ENCODE measurements around the gene SYNGAP1.

SYNGAP1 gene

DNA sequence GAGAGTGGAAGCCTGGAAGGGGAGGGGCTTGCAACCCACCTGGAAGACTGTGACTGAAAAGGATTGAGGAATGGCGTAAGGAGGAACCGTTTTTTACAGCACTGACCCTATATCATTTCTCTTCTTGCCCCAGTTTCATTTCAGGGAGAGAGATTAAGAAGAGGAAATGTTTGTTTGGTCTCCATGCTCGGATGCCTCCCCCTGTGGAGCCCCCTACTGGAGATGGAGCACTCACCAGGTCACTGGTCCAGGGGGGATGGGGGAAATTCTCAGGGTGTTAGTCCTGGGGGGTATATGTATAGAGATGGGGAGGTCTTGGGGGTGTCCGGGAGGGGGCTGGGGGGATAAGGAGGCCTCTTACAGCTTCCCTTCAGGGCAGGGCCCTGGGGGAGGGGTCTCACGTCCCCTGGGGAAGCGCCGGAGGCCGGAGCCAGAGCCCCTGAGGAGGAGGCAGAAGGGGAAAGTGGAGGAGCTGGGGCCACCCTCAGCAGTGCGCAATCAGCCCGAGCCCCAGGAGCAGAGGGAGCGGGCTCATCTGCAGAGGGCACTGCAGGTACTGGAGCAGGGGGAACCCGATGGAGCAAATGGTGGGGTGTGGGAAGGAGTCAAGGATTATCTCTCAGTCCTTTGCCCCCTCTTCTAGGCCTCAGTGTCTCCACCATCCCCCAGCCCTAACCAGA, 5.1 kb upstream of the SYNGAP1 start:
- TF ChIP-seq ZFX (IDR thresholded peaks at IDR 0.05): no peak
- TF ChIP-seq, protein P1, sequence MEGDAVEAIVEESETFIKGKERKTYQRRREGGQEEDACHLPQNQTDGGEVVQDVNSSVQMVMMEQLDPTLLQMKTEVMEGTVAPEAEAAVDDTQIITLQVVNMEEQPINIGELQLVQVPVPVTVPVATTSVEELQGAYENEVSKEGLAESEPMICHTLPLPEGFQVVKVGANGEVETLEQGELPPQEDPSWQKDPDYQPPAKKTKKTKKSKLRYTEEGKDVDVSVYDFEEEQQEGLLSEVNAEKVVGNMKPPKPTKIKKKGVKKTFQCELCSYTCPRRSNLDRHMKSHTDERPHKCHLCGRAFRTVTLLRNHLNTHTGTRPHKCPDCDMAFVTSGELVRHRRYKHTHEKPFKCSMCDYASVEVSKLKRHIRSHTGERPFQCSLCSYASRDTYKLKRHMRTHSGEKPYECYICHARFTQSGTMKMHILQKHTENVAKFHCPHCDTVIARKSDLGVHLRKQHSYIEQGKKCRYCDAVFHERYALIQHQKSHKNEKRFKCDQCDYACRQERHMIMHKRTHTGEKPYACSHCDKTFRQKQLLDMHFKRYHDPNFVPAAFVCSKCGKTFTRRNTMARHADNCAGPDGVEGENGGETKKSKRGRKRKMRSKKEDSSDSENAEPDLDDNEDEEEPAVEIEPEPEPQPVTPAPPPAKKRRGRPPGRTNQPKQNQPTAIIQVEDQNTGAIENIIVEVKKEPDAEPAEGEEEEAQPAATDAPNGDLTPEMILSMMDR (conservative IDR thresholded peaks at IDR 0.05): peak; percentile 43
- H3K27ac ChIP-seq: no peak overlapping the region

DNA sequence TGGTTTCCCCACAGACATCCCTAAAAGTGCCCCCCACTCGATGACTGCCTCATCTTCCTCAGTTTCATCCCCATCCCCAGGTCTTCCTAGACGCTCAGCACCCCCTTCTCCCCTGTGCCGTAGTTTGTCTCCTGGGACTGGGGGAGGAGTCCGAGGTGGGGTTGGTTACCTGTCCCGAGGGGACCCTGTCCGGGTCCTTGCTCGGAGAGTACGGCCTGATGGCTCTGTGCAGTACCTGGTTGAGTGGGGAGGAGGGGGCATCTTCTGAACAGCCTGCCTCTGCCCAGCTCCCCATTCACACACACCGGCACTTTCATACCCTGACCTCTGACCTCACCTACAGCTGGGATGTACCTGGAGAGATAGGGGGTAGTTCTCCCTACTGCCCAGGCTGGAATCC, 4.0 kb upstream of the SYNGAP1 start:
- no peak overlapping the region for H3K27ac ChIP-seq
- no peak for TF ChIP-seq ZFX (IDR thresholded peaks at IDR 0.05)
- TF ChIP-seq, protein P1 (conservative IDR thresholded peaks at IDR 0.05): no peak

DNA sequence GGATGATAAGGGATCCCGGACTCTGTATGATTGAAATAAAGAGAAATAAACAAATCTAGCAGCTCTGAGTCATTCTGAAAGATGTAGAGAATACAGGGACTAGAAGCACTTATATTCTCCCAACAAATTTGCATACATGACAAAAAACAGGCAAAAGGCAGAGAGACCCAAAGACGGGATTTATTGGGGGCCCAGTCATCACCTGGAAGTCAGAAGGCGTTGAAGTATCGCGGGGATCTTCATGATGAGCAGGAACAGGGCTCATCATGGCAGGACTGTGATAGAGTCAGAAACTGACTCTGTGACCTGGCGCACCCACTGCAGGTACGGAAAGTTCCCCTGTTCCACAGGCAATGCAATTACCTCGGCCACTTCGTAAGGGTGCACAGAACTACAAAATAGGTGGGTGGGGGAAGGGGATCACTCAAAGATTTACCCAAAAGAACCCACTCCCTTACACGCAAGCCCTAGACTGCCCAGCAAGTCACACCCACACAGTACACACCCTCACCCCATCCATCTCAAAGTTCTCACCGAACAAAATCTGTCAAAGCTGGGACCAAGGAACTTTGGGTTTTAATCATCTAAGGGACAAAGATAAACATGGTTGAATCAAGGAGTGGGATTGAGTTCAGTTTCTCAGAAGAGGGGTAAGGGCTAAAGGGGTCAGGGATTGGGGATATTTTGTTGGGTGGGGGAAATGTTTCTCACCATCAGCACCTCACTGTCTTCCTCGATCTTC, 3.3 kb upstream of the SYNGAP1 start:
- peak overlapping the region; percentile 78 for H3K27ac ChIP-seq
- no peak for TF ChIP-seq ZFX (IDR thresholded peaks at IDR 0.05)
- TF ChIP-seq, protein P1 (conservative IDR thresholded peaks at IDR 0.05): no peak

DNA sequence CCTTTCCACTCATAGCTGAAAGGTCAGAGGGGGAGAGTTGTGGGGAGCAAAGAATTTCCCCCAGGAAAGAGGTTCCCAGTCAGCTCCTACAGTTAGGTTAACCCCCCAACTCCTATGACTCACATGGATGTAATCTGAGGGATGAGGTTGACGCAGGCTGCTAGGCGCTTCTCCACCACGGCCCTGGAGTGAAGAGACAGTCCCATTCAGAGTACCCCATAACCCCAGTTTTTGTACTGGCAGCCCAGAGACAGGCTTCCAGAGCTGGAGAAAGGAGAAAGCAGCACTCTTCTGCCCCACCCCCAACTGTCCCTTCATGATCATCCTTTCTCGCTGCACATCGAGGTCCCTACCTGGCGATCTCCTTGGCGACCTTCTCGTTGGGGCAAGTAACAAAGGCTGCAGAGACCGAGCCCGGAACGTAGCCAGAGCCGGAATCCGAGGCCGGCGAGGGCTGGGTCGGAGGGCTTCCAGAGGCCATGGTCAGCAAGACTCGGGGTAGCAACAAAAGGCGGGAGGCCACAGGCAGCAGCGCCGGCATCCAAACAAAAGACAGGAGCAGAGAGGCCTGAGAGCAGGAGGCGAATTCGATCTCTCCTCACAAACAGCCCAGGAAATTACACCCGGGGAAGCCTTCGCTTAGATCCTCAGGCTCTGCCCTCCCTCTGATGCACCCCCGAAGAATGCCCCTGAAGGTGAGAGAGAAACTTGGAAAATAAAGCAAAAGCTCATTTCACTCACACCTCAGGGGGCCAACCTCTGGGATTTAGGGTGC, 2.5 kb upstream of the SYNGAP1 start:
- H3K27ac ChIP-seq: peak overlapping the region; percentile 78
- TF ChIP-seq, protein P1 (conservative IDR thresholded peaks at IDR 0.05): no peak
- no peak for TF ChIP-seq ZFX (IDR thresholded peaks at IDR 0.05)

DNA sequence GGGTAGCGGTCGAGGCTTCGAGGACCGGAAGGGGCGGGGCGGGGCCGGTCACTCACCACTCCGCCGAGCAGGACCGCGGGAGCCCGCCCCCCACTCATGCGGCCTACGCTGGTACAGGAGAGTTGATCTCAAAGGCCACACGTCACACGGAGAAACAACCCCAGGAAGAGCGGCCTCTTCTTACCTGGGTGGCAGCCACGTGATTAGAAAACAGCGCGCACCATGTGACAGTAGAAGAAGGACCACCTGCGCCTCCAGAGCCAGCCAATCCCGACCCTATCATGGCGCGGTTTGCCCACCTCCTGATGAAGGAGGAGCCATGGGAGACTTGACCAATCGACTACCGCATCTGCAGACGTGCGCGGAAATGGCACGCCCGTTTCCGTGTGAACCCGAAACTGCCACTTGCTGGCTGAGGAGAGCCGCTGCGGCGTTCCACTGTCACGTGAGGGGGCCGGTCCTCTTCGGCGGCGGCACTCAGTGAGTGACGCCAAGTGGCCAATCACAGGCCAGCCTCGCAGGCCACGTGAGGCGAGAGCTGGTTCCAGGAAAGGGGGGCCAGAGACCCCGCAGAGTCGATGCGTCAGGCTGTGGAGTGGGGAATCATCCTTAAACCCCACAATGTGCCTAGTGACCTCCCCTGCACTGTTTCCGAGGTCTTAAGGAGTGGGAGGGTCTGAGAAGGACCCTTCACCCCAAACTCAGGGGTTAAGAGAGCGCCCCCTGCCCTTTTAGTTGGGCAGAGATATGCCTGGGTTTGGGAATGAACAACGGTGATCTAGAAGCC, 1.8 kb upstream of the SYNGAP1 start, which contains the start of gene CUTA:
Gene CUTA, minus strand, starts transcription at position 205 of the 787 bp plus-strand sequence. Its CDS starts 107 bp downstream, at position 98.
- TF ChIP-seq, protein P1 (conservative IDR thresholded peaks at IDR 0.05): peak; percentile 67
- no peak for TF ChIP-seq ZFX (IDR thresholded peaks at IDR 0.05)
- peak within 1 kb of the TSS; percentile 78 for H3K27ac ChIP-seq

DNA sequence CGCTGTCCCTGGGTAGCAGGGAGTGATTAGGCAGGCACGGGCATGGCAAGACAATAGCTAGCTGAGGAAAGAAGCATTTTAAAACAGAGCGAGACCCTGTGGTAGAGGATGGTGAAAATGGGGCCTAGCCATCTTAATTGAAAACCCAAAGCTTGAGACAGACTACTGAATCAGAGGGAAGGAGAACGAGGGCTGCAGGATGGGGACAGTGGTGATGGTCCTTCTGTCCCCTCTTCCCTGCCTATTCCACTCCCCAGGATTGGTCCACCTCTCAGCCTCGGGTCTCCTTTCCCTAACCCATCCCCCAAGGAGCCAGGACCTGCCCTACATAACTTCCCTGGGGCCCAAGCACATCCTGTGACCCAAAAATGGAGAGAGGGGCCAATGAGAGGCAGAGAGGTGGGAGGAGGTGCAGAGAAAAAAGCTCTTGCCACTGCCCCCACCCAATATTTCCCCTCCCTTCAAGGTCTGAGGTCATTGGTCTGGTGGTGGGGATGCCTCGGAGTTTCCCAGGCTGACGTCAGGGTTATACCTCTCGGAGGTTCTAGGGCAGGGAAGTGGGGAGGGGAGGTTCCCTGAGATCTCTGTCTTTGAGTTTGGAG, 1.1 kb upstream of the SYNGAP1 start:
- H3K27ac ChIP-seq: peak overlapping the region; percentile 78
- no peak for TF ChIP-seq ZFX (IDR thresholded peaks at IDR 0.05)
- TF ChIP-seq, protein P1 (conservative IDR thresholded peaks at IDR 0.05): peak; percentile 35

Measured in C4-2B (cell line).